HG03558 (cell line): Measurements from ENCODE around the gene ERN2.
A peak's percentile ranks its signal among the peaks of the same experiment; 100 is the strongest.

ENCODE experiments used
- ATAC-seq: cut with Tn5 transposase; IDR thresholded peaks from one replicate; pipeline ENCODE4 v1.9.1; 2021; ENCODE audit warnings: moderate number of reproducible peaks; ENCODE audit not compliant: unreplicated experiment; ENCODE audit errors: extremely low read depth

Gene ERN2

DNA sequence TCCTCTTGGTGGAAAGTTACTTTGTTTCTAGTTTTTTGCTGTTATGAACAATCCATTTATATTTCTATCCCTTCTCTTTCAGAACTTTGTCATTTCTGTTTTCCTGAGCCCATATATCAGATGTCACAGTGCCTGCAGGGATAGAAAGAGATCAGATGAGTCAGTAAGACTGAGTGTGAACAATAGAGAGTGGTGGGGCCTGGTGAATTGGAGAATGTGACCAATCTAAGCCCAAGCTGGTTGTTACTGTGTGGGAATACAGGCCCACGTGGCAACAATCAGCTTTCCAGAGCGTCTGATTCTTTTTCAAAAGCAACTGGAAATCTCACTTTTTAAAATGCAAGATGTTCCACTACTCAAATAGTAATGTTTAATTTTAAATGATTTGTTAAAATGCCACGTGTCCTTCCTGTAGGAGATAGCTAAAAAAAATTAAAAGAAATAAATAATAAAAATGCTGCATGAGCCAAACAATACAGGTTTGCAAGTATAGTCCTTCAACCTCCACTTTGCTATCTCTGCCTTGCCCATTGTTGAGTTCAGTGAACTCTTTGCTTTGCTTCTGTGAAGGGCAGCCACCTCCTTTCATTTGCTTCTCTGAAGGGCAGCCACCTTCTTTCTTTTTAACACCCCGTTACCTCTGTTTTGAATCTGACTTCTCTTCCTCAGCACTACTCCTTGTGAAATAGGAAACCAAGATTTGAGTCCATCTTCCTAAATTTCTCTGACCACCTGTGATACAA is 62.2 kb downstream of the ERN2 start:
- no peak for ATAC-seq

DNA sequence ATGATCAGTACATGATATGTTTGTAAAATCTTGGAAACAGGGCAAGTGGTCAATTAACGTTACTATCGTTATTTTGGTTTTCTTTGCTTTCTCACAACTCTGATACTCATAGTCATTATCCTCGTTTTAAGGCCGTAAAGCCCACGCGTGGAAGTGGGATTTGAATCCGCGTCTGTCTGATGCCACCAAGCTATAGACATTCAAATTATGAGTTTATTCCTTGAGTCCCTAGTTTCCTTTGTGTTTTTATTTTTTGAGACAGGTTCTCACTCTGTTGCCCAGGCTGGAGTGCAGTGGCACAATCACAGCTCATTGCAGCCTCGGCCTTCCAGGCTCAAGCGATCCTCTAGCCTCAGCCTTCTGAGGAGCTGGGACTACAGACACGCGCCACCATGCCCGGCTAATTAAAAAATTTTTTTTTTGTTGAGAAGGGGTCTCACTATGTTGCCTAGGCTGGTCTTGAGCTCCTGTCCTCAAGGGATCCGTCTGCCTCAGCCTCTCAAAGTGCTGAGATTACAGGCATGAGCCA is 70.7 kb downstream of the ERN2 start:
- no peak for ATAC-seq

DNA sequence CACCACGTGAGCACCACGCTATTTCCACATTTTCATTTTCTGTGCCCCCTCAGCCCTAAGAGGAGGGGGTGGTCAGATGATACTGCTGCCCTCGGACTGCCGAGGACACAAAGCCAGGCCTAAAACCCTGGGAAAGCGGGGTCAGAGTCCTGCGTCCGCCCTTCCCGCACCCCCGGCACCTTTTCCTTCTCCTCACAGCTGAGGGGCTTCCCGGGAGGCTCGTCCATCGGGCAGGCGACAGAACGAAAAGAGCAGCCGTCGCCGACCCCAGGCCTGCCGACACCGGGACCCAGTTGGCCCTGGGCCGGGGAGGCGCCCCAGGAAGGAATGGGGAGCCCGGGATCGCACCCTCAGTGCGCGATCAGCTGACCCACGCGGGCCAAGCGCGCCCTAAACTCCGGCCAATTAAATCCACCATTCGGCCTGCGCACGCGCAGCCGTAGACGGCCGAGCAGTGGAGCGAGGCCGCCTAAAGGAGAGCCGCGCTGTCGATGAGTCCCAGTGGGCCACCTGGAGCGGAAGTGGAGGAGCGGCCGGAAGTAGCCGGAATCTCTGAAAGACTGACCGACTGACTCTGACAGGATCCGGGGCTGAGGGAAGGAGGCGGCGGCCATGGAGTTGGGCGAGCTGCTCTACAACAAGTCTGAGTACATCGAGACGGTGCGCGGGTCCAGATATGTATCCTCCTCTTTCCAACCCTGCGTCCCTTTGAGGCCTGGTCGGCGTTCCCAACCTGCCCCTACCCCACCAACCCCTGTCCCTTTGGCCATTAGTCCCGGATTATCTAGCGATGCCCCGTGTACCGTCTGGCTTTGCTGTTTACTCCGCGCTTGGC is 71.9 kb downstream of the ERN2 start, which contains the start of the genes DCTN5 and PALB2:
Gene DCTN5 (plus strand): TSS at position 536 of the 835 bp plus-strand sequence. CDS start 77 bp downstream, at position 613.
Gene PALB2 (minus strand): TSS at position 380 of the 835 bp plus-strand sequence. CDS start 153 bp downstream, at position 227.
- peak; percentile 83 for ATAC-seq

GRCh38 chr16:23640615-23640930 is 72.4 kb downstream of the ERN2 start:
- no peak for ATAC-seq
